Measurements from ENCODE around the gene CAPN5.

The CAPN5 gene

DNA sequence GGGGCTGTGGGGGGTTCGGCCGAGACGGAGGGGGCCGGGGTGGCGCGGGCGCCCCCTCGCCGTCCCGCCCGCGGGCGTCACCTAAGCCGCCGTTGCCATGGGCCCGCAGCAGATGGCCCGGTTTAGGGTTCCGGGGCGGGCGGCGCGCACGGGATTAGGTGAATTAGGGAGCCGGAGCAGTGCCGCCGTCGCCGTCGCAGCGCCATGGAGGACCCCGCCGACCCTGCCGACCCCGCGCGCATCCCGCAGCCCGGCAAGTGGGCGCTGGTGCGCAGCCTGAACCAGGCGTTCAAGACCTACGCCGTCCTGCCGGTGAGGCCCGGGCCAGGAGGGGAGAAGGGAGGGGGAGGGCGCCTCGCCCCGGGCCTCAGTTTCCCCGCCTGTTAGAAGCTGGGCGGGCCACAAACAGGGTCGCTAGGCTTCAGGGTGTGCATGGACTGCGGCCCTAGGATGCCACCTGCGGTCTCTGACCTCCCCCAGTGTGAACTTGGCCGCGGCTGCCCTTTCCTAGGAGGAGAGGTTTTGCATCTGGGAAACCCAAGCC is 71.4 kb downstream of the CAPN5 start:
- no peak for DNase-seq

DNA sequence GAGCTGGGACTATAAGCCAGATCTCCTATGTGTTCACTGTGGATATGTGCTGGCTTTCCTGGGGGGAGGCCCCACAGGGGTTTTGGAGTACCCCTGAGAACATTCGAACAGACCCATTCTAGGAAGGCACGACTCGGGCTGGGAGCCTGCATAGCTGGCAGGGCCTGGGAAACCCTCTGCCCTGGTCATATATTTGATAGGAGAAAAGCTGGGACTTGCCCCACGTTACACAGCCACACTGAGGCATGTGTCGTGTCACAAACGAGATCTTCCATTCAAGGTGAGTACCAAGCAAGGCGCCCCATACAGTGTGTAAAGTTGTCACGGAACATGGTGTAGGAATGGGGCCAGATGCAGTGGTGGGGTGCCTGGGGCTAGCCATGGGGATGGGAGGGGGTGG is 72.4 kb downstream of the CAPN5 start:
- no peak for DNase-seq

DNA sequence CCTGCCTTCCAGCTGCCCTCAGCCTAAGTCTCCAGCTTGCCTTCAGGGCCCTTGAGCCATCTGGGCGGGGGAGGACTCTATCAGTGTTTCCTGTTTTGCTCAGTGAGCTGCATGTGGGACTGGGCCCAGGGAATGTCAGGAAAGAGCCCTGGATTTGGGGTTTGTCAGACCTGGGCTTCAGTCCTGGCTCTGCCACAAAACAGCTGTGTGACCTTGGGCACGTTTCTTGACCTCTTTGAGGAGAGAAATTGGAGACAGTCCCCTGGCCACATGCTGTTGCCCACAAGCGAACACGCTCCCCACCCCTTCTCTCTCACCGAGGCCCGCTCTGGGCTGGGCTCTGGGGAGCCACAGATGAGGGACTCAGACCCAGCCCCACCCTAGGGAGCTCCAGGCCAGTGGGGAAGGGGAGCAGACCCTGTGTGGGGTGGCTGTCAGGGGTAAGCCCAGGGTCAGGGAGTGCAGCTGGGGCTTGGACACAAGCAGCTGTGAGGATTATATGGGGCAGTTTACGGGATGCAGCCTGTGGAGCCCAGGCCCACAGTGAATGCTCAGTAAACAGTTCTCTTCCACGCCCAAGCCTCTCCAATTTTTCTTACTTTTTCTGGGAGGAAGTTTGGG is 73.6 kb downstream of the CAPN5 start:
- no peak for DNase-seq

DNA sequence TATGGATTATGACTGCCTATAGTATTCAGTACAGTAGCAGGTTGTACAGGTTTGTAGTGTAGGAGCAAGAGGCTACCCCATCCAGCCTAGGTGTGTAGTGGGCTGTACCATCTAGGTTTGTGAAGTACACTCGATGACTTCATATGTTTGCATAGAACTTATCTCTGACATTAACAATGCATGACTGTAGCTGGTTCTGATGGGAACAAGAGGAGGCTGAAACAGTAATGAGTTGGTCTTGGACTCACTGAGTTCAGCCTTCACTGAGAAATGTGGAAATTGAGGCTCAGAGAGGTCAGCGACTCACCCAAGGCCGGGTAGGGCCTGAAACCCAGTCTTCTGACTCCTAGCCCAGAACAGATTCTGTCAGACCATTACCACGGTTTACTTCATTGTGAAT is 74.3 kb downstream of the CAPN5 start:
- no peak for DNase-seq

DNA sequence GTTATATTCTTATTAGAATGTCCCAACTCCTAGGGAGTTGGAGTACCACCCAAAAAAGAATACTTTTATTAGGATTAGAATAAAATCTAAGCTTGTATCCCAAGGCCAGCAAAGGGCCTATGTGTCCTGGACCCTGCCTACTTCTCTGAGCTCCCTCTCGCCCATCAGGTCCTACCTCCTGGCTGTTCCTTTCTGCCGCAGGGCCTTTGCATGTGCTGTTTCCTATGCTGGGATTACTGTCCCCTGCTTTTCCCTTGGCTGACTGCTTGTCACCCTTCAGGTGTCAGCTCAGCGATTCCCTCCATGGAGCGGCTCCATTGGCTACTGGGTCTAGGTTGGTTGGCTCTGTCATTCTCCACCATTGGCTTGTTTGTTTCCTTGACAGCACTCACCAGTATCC is 74.7 kb downstream of the CAPN5 start:
- no peak for DNase-seq

DNA sequence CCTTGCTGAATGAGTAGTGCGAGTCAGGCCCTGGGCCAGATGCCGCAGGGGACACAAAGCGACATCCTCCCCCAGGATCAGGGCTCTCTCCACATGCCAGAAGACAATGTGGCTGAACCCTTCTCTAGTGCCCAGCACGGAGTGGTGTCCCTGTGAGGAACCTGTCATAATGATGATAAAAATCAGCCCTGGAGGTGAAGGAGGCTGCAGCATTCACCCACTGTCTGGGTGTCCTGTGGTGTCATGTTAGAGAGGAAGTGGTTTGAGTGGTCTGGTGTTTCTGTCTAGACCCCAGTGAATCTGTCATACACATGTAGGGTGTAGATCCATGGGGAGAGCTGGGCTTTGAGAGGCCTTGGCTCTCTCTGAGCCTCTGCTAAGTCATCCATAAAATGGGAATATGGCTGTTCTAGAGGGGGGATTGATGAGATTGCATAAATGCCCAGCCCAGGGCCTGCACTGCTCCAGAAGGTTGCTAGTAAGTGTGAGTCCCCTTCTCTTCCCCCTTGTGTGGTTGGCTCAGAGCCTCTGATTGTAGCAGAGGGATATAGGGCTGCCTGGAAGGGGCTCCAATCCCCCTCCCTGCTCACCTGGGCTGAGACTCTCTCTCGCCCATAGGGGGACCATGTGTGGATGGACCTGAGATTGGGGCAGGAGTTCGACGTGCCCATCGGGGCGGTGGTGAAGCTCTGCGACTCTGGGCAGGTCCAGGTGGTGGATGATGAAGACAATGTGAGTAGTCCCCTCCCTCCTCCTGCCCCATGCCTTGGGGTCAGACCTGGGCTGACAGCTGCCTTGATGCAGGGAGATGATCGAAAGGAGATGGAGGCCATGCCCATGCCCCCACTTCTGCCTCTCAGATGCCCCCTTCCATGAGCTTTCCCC is 75.6 kb downstream of the CAPN5 start:
- DNase-seq, result no peak

DNA sequence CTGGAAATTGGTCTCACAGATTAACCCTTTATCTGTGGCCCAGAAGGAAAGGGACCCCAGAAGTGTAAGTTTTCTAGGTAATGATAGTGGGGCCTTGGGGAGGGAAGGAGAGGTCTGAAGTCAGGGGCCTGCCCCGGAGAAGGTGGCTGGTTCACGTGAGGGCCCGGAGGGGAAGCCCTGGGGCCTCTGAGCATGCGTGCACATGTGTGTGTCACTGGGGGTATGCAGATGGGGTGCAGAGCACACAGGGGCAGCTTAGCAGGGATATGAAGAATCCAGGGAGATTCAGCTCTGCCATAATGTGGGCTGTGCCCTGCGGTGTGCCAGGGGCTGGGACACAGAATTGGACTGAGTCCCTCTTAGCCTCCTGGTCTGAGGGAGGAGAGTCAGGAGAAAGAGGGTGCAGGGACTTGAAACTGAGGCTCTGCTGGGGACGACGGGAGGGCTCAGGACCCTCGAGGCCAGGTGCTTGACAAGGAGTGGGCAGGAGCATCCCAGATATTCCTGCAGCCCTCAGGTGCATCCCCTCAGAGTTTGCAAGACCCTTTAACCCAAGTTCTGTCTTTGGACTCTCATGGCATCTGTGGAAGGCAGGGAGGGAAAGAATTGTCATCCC is 76.7 kb downstream of the CAPN5 start:
- no peak for DNase-seq

DNA sequence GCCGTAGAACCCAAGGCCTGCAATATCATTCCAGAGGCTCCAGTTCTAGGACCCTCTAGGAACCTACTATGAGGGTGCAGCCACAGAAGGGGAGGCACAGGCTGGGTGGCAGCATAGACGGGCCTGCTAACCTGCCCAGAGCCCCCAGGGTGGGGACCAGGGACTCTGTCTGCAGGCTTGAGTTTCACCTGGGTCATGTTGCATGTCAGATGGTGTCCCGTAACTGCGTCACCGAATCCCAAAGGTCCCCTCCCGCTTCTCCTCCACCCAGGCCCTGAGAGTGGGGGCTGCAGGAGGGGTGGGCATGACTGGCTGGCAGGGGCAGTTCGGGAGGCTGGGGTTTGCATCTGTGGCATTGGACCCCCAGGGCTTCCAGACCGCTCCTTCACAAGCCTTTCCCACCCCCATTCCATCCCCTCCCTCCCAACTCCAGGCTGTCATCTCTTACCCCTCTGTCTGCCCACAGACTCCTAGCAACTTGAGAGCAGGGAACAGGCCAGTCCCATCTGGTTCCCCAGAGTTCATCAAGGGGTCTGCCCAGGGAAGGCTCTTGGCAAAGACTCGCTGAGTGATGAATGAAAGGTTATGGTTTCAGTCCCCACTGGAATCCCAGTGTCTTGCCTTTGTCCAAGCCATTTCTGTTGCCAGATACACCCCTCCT is 77.6 kb downstream of the CAPN5 start:
- DNase-seq, result no peak

DNA sequence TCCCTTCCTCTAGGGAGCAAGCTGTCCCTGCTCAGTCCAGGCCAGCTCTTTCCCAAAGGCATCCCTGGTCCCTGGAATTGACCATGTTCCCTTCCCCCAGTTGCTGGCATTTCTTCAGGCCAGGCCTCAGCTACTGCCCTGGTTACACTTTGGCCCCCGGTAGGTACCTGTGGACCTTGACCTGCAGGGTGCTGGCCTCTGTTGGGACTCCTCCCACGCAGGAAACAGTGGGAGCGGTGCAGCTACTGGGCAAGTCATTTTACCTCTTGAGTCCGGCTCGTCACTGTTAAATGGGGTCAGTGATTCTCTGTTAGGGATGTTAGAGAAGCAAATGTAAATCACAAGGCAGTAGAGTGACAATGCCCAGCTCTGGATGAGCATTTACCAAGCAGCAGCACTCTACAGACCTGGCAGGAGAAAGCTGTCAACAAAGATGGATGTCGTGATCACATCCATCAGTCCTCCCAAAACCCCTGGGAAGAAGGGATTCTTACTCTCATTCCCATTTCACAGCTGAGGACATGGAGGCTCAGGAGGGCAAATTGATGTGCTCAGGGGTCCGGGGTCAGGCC is 78.2 kb downstream of the CAPN5 start:
- no peak for DNase-seq

DNA sequence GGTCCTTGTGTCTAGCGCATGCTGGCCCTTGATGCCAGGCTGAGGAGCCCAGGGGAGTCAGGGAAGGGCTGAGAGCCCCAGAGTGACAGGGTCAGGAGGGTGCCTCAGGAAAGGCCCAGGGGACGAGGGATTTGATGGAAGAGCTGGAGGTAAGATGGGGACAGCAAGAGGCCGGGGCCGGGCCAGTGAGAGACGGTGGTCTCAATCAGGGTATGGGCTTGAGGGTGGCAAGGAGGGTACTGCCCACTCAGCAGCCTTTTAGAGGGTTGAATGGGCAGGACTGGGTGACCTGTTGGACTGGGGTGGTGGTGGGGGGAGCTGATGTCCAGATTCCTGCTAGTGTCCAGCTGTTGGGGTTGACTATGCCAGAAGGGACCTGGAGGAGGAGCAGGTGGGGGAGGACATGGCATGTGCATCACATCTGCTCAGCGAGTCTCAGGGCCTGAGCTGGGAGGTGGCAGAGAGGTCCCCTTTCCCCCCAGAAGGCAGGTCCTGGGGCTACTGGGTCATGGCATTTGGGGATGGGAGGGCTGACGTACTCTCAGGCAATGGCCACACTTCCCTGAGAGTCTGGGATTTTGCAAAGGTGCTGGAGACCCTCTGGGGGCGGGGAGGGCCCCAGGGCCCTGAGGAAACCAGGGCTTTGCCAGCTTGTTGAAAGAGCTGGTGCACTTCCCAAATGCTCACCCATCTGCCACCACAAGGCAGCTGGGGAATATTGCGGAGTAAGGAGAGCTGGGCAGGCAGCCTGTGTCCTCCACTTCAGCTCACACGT is 79.7 kb downstream of the CAPN5 start:
- no peak for DNase-seq

DNA sequence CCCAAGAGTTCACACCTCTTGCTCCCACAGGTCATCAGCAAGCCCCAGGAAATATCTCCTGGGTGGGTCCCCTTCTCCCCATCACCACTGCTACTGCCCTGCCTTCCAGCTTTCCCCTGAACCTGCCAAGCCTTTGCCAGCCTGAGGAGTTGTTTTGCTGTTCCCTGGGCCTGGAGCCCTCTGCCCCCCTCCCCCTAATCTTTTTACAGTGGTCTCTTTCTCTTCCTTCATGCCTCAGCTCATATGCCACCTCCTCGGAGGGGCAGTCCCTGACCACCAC is 80.2 kb downstream of the CAPN5 start:
- no peak for DNase-seq

DNA sequence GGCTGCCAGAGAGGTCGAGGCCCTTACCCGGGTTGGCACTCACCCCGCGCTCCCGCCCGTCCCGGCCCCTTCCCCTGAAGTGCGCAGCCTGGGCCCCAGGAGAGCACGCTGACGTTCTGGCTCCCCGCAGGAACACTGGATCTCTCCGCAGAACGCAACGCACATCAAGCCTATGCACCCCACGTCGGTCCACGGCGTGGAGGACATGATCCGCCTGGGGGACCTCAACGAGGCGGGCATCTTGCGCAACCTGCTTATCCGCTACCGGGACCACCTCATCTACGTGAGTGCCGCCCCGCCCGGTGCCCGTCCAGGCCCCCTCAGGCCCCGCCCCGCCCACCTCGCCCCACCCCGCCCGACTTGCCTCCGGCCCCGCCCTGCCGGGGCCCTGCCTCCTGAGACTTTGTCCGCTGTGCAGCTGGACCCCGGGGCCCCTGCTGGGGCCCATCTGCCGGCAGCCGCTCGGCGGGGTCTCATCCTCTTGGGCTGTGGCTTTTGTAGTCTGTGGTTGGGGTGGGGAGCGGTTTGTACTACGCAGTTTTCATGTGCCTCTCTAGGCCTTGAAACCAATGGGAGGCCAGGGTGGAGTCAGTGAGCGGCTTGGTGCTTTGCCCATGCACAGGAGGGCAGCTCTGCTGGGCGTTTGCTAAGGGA is 81.0 kb downstream of the CAPN5 start:
- DNase-seq, result no peak

DNA sequence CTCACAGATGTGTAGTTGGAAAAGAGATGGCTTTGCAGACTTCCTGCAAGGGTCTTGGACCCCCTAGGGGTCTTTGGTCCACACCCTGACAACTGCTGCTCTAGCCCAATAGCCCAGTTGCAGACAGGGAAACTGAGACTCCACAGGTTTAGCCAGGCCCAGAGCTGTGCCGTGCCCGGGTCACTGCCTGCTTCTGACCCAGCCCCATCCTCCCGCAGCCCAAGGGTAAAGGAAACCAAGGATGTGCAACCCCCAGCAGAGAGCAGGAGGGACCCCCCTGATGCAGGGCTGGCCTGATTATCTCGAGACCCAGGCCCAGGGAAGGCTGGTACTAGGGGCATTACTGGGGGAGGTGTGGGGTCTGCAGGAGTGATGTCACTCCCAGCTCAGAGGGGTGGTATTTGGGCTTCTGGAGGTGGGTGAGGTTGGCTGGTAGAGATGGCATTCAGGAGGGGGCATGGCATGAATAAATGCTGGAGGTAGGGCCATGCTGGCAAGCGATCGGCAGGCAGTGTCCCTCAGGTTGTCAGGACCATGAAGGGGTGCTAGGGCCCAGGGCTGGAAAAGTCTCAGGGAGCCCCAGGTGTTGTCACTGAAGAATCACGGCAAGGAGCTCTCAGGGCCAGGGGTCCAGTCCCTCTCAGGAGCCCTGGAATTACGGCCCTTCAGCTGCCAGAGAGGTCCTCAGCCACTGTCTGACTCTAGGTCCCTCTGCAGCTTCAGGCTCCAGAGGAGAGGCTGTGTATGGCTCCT is 82.4 kb downstream of the CAPN5 start:
- DNase-seq, result no peak

DNA sequence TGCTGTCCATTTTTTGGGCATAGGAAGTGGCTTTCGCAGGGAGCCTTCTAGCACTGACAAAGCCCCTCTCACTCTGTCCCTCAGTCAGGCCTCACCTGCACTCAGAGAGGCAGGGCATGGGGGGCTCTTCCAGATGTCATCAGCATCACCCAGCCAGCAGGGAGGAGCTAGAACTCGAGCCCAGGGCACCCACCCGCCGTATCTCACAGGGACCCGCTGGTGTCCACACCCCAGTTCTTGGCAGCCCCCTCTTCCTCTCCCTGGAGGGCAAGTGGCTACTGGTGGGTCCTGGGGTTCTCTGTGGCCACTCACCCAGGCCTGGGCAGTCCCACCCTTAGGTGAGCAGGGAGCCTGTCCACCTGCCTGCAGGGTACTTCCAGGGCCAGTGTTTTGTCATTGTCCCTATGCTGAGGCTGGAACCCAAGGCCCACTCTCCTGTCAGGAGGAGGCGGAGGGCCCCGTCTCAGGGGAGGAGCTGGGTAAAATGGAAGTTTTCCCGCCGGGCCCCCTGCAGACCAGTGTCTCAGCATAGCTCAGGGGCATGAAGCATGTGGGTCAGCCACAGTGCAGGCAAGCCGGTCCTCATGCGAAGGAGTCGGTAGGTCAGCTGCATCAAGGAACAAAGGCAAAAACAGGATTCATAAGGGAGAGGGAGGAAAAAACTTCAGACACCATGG is 83.1 kb downstream of the CAPN5 start:
- DNase-seq, result no peak

DNA sequence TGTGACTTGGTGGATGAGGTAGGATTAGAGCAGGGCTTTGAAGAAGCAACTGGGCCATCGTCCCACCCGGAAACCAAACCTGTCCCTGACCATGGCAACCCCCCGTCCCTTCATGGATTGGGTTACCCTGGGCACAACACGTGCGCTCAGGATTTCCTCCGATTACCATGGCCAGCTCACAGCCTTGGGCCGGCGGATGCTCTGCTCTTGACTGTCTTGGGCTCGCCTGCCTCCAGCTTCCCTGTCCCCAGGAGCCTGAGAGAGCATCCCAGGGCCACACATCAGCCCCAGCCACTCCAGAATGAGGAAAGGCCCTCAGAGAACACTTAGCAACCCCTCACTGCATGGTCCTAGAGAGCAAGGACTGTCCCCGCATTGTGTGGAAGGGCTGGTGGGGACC is 84.1 kb downstream of the CAPN5 start:
- DNase-seq, result no peak

DNA sequence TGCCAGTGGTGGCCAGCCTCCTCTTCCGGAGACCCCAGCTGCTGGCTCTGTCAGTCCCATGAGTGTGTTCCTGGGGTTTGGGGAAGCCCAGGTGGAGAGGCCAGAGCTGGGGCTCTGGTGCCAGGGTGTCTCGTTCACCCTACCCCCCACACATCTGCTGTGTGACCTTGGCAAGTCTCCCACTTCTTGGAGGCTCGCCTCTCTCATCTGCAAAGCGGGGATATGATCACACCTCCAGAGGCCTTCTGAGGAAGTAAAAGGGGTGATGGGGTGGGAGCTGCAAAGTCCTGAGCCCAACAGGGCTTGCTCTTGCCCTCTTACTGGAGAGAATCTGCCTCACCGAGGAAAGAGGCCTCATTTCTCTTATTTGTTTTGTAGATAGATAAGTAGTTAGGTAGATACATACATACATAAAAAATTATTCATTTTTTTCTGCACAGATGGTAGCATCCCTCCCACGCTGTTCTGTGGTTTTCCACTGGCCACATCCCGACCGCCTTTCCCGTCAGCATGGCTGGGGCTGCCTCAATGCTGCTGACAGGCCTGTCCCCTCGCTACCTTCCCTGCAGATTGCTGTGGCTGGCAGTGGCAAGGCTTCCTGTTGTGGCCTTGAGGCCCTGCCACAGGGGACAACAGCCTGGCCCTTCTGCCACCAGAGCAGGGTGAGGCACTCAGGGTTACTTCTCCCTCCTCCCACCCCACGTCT is 85.2 kb downstream of the CAPN5 start:
- DNase-seq, result peak; percentile 21 to 22

DNA sequence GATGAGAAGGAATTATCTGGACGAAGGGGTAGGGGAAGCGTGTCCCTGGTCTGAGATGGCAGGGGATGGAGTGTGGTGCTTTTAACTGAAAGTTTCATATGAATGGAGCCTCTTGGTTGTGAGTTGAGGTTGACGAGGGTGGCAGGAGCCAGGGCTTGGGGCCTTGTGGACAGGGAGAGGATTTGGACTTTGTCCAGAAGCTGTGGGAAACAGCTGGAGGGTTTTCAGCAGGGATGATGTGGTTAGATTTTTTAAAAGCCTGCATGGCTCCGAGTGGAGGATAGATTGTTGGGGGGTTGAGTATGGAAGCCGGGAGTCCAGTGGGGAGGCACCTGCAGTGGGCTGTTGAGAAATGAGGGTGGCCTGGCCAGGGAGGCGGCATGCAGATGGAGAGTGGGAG is 86.1 kb downstream of the CAPN5 start:
- DNase-seq, result no peak

DNA sequence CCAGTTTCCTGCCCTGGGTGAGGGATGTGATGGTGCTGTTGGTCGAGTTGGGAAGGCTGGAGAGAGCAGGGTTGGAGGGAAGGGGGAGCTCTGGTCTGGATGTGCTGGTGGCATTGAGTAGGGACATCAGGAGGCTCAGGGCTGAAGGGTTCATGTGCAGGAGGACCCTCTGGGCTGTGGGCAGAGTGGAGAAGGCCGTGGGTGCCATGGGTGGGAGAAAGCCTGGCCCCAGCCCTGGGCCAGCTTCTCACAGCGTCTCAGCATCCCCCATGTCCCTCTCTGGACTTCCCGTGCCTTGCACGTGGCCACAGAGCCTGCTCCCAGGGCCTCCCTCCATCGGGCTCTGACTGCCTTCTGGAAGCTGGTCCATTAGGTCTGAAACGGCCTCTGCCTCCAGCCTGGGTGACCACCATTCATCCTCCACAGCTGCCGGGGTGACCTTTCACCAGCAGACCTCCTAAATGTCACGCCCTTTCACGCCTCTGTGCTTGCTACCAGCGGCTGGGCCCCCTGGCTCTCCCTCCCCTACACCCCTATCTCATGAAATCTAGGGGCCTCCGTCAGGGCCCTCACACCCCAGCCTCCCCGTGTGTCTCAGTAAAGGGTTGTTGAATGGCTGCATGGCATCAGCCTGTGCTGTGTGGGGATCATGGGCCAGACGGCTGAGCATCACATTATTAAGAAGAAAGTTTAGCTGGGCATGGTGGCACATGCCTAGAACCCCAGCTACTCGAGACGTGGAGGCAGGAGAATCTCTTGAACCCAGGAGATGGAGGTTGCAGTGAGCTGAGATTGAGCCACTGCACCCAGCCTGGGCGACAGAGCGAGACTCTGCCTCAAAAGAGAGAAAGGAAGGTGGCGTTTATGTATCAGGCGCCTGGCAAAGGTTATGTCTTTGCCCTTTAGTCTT is 86.8 kb downstream of the CAPN5 start:
- no peak for DNase-seq
